Measurements from ENCODE around the gene CCT4.
"Not testable (repeated sequence)": the region's sequence is repeated elsewhere in the genome, so short reads cannot be mapped to it uniquely, and the experiment has no call there.

CCT4 gene

DNA sequence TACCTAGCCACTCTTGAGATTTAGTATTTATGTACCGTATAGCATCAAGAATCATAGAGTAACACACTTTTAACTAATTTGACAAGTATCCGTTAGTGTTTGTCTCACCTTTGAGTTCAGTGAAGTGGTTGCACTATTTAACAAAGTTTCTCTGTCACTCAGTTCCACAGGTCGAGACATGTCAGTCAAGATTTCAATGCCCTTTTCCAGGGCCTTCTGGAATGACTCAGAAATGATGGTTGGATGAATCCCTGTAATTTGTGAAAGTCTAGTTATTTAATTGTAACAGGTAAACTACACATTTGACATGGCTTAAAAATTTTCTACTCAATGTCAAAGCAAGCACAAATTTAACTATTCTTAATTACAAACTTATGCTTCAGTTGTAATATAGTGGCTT, 9.7 kb downstream of the CCT4 start:
- no peak for DNase-seq (ENCODE audit: low spot score)

DNA sequence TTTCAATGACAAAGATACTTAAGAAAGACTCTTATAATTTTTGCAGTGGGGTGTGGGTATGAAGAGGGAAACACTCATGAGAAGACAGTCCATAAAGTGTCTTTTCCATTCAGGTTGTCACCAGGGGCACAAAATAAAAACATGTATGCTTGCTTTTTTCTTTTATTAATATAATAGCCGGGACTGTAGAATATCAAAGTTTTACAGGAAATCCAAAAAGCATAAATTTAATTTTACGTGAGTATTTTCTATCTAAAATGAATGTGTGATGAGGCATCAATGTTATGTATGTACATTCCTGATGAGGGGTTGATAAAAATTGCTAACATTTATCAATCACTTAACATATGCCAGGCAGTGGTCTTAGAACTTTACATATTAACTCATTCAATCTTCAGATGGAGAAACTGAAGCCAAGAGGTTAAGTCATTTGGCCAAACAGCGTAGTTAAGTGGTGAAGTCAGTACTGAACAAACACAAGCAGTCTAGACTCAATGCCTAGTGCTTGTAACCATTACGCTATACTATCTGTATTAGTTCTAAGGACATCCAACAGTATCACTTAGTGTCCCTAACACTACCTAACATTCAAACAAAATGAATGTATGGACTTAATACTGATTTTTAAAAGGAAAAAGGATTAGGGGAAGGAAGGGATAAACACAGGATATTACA, 10.7 kb downstream of the CCT4 start:
- DNase-seq (ENCODE audit: low spot score), result no peak

DNA sequence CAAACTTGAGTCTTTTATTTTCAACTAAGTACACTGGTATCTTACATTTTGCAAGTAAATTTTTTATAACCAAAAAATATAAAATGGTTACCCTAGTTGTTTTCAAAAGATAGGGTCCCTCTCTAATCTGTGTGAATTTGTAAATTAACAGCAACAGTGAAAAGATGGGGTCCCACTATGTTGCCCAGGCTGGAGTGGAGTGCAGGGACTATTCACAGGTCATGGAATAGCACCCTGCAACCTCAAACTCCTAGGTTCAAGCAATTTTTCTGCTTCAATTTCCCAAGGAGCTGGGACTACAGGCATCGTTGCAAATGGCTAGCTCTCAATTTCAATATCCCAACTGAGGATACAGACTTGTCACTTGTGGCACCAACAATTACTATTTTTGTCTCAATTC, 12.1 kb downstream of the CCT4 start:
- no peak for DNase-seq (ENCODE audit: low spot score)

DNA sequence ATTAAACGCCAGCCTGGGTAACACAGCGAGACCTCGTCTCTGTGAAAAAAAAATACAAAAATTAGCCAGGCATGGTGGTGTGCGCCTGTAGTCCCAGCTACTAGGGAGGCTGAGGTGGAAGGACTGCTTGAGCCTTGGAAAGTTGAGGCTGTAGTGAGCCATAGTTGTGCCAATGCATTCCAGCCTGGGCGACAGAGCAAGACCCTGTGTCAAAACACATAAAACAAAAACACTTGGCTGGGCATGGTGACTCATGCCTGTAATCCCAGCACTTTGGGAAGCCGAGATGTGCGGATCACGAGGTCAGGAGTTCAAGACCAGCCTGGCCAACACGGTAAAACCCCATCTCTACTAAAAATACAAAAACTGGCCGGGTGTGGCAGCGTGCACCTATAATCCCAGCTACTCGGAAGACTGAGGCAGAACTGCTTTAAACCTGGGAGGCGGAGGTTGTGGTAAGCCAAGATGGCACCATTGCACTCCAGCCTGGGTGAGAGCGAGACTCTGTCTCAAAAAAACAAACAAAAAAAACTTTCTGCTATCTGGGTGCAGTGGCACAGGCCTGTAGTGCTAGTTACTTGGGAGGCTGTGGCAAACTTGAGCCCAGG, 21.9 kb downstream of the CCT4 start:
- DNase-seq (ENCODE audit: low spot score), result not testable (repeated sequence)

DNA sequence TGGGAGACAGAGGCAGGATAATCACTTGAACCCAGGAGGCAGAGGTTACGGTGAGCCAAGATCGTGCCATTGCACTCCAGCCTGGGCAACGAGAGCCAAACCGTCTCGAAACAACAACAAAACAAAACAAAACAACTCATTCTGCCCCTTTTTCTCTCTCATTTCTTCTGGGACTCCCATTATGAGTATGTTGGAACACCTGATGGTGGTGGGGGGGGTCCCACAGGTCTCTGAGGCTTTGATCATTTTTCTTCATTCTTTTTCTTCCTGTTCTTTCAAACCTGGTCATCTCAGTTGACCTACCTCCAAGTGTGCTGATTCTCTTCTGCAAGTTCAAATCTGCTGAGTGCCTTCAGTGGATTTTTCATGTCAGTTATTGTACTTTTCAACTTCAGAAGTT, 26.4 kb downstream of the CCT4 start:
- no peak for DNase-seq (ENCODE audit: low spot score)

DNA sequence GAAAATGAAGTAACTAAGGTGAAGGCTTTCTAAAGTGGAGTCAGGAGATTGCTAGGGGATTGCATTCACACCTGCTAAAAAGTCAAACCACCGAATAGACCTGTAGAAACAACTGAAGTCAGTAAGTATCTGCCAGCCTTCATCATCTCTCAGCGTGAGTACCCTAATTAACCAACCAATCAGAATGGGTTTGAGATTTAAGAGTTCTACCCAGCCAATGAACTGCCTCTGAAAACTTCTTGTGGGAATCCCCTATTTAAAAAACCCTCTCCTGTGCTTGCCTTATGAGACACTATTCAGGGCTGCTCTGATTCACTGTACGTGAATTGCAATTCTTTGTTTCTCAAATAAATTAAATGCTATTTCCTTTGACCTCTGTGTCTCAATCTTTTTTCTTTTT, 31.2 kb downstream of the CCT4 start:
- DNase-seq (ENCODE audit: low spot score), result no peak

DNA sequence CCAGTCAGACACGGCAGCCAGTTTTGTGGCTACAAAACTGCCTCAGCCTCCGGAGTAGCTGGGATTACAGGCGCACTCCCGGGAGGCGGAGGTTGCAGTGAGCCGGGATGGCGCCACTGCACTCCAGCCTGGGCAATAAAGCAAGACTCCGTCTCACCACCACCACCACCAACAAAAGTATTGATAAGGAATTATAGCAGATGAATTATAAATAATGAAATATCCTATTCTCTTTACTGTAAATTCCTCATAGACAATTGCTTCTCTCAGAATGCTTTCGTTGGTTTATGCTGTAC, 33.2 kb downstream of the CCT4 start:
- no peak for DNase-seq (ENCODE audit: low spot score)

DNA sequence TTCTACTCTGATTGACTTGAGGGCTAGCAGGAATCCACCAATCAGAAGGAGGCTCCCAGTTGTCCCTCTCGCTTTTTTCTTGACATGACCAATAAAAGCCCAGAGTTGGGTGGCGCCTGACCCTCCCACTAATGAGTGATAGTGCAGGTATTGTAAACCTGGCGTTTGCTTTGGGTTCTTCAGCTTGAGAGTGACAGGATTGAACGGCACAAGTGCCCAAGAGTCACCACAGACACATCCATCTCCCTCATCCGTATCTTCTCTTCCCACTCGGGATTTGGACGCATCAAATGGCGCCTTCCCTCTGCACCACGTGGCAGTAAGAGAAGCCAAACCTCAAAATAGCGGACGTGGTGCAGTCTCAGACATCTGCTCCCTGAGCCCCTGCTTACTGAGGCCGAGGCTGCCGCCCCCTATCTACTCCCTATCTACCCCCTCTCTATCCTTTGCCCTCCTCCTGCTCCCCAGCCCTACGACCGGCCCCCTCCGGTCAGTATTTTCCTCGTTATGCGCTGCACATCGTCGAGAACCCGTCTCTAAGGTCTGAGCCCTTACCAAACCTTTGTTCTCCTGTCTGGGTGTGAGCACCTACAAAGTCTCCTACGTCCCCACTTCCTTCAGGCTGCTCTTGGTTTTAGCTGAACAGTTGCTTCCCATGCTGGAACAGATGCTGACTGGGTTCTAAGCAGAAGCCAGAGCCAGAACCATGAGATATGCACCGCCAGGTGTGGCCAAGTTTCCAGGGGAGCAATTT, 33.7 kb downstream of the CCT4 start:
- peak; percentile 99 for DNase-seq (ENCODE audit: low spot score)

DNA sequence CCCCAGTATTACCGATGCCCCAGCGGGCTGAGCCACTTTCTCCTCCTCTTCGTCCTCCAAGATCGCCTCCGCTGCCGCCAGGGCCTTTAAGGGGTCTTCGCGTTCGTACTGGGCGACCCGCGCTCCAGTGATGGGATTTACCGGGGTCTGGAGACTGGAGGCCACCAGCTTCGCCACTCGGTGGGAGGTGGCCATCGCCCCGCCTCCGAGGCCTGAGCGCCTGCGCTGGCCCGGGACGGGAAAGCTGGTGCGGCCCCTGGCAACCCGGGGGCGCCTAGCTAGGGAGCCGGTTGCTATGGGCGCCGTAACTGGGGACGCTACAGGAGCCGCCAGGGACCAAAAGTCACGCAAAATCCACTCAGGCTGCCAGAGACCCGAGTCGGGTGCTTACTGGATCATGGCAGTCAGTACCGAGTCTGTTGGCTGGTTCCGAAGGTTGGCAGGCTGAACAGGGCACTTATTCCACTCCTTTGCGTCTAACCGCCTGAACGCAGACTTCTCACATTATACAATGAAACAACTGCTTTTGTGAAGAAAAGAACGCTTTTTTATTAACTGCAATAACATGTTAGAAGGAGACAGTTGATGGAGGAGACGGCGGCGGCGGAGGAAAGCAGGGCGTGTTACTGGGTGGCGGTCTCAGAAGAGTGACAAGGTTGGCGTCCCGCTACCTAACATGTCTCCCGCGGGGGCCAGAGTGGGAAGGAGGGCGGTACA, 34.5 kb downstream of the CCT4 start, which contains the start of gene FAM161A:
Gene FAM161A (minus strand): TSS at position 214 of the 717 bp plus-strand sequence. CDS start 19 bp downstream, at position 195.
- peak; percentile 90 for DNase-seq (ENCODE audit: low spot score)

DNA sequence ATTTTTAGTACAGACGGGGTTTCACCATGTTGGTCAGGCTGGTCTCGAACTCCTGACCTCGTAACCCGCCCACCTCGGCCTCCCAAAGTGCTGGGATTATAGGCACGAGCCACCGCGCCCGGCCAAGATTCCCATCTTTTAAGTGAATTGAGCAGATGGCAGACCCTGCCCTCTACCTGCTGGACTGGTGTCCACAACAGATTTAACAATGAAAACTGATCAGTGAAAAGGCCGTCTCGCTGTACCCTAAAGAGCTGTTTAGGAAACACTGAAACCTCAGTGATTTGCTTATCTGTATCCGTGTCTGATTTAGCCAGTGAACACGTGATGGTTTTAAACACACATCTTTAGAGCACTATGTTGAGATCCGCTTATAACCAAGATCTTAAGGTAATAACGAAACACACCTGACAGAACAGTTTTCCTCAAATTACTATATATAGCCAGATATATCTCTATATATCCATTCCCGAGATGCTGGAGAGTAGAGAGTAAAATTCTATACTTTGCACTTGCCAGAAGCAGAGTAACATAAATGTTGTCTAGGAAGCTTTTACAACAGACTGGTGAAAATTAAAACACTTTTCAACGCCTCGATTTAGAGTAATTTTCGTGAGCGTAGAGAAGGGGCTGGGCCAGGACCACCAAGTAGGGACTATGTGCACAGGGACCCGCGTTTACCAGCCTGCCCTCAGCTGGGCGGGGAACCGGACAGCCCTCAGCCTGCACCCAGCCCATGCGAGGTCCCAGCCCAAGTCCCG, 35.2 kb downstream of the CCT4 start:
- DNase-seq (ENCODE audit: low spot score), result peak; percentile 25

DNA sequence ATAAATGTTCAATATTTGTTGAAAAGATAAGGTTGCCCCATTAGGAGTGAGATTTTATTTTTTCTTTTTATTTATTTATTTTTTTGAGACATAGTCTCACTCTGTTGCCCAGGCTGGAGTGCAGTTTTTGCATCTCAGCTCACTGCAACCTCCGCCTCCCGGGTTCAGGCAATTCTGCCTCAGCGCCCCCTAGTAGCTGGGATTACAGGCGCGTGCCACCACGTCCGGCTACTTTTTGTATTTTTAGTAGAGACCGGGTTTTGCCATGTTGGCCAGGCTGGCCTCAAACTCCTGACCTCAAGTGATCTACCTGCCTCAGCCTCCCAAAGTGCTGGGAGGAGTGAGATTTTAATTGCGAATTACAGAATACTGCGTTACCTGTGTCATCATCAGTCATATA, 37.2 kb downstream of the CCT4 start:
- not testable (repeated sequence) for DNase-seq (ENCODE audit: low spot score)

DNA sequence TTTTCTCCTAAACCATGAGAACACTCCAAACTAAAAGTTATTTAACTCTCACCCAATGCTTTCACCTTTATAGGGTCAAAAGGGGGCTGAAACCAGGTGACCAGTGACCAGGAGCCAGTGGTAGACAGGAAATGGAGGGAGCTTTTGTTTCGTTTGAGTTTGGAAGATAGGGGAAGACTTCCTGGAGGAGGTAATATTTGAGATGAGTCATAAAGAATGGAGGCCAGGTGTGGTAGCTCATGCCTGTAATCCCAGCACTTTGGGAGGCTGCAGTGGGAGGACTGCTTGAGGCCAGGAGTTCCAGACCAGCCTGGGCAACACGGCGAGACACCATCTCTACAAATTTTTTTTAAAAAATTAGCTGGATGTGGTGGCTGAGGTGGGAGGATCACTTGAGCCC, 43.1 kb downstream of the CCT4 start:
- no peak for DNase-seq (ENCODE audit: low spot score)

DNA sequence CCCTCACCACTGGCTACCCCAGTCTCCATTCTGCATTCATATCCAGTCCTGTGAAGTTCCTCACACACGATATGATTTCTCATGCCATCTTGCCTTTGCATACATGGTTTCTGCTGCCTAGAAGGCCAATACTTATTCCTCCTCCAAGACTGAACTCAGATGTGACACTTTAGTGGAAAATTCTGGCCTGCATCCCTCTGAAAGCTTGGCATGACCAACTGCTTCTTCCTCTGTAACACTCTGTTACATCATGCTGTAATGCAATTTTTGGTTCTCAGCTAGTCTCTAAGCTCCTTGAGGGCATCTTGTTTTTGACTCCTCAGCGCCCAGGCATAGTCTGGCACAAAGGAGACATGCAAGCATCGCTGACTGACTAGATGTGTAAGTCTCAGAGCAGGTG, 47.2 kb downstream of the CCT4 start:
- no peak for DNase-seq (ENCODE audit: low spot score)

DNA sequence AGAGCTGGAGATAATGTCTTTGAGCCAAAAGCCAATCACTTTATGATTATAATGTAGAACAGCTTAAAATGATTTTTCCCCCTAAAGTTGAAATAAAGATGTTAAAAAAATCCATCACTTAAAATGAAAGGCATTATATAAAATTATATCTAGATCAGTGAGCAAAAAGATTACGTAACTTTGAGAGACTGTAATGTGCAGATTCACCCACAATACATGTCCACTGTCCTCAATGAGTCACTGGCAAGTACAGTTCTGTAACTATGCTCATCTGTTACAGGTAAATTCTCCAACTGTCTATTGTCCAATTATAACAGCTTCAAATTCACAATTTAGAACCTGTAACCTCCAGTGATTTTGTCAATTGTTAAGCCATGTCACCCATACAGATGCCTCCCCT, 53.6 kb downstream of the CCT4 start:
- DNase-seq (ENCODE audit: low spot score), result no peak

DNA sequence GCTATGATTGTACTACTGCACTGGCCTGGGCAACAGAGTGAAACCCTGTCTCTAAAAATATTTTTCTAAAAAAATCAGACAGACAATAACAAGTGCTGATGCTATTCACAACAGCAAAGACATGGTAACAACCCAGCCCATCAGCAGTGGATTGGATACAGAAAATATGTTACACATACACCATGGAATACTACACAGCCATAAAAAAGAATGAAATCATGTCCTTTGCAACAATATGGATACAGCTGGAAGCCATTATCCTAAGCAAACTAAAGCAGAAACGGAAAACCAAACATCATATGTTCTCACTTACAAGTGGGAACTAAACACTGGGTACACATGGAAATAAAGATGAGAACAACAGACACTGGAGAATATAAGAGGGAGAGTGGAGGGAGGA, 54.5 kb downstream of the CCT4 start:
- DNase-seq (ENCODE audit: low spot score), result no peak

DNA sequence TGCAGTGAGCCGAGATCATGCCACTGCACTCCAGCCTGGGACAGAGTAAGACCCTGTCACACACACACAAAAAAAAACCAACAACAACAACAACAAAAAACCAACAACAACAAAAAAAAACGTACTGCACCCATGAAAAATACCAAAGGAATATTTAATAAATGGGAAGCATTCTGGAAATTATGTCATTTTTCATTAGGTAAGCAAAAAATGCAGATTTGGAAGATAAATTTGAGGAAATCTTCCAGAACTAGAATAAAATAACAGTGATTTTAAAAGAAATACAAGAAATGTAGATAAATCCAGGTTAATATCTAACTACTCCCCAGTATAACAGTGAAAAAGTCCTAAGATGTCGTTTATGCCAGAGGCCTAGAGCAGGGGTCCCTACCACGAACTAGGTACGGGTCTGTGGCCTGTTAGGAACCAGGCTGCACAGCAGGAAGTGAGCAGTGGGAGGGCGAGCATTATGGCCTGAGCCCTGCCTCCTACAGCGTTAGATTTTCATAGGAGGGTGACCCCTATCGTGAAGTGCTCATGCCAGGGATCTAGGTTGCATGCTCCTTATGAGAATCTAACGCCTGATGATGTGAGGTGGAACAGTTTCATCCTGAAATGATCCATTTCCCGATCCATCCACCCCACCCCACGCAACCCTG, 56.1 kb downstream of the CCT4 start:
- DNase-seq (ENCODE audit: low spot score), result no peak

DNA sequence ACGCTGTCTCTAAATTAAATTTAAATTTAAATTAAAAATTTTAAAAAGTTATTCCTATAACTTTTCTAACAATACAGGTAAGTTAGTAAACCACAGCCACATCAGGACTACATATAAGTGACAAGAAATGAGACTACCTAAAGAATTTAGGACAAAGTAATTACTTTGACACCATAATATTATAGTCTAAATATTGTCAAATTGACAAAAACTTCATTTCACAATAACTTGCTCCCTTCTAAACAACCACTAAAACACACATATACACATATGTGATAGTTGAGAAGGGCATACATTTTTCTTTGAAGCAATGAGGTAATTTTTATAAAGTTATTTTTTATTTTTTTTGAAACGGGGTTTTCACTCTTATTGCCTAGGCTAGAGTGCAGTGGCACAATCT, 66.2 kb downstream of the CCT4 start:
- no peak for DNase-seq (ENCODE audit: low spot score)
